ENCODE measurements around the gene CRYGC. TPM values are rescaled to one million over a fixed set of nuclear protein-coding genes. Genes with fewer than 3 reads are reported as not detected.
A peak's percentile ranks its signal among the peaks of the same experiment; 100 is the strongest.
"Not testable (repeated sequence)": the region's sequence is repeated elsewhere in the genome, so short reads cannot be mapped to it uniquely, and the experiment has no call there.

CRYGC gene
- total and polyA plus RNA-seq, 8 donors, result not detected

DNA sequence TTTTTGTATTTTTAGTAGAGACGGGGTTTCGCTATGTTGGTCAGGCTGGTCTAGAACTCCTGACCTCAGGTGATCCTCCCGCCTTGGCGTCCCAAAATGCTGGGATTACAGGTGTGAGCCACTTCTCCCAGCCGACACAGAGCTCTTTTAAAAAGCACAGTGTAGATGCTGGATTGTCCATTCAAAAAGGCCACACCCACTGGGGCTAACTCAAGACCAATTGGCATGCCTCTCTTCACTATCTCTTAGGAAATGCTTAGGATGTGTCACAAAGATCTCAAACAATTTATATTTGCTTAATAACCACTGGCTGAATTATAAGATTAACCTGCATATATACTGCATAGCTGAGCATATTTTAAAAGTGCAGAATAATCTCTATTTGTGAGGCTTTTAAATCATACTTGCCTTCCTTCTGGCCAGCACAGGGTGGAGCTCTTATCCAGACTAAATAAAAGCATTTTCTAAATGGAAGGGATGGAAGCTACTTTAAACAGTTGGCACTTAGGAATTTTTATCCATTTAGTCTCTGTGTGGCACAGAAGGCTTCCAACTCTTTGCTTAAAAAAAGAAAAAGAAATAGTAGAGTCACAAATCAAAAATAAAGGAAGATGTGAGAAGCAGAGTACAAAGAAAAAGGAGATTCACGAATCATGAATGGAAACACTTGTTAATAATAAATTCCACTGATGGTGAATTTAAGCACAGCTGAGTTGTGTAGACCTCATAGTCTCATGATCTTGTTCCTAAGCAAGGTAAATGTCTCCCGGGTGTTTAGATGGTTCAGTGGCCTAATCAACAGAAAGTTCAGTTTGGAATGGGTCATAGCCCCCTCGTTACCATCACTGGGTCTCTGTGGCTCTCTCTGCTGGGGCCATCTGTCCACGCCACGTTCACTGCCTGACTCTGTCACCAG lies 27.7 kb downstream of the CRYGC start:
- Histone ChIP-seq H3K4me1 (peaks cover 0 to 8% (median 3%) of the 10 kb centered on the region in 4 donors), H3K27ac (no peak overlapping the region), H3K9me3 (no peaks in the 10 kb centered on the region), H3K36me3 (no peaks in the 10 kb centered on the region), H3K4me3 (no peak overlapping the region), H3K27me3 (peaks cover 0 to 4% (median 0%) of the 10 kb centered on the region in 3 donors)
- DNase-seq, result peak in 1 of 2 donors; percentile 42
- 24 to 47% (median 34%) methylated on average over 10 of the region's 10 CpGs for WGBS, 5 donors
- TF ChIP-seq EP300 (IDR thresholded peaks at IDR 0.05) (no peak), POLR2A (IDR thresholded peaks at IDR 0.05) (no peak), POLR2AphosphoS5 (IDR thresholded peaks at IDR 0.05) (no peak)
- TF ChIP-seq, protein P1, sequence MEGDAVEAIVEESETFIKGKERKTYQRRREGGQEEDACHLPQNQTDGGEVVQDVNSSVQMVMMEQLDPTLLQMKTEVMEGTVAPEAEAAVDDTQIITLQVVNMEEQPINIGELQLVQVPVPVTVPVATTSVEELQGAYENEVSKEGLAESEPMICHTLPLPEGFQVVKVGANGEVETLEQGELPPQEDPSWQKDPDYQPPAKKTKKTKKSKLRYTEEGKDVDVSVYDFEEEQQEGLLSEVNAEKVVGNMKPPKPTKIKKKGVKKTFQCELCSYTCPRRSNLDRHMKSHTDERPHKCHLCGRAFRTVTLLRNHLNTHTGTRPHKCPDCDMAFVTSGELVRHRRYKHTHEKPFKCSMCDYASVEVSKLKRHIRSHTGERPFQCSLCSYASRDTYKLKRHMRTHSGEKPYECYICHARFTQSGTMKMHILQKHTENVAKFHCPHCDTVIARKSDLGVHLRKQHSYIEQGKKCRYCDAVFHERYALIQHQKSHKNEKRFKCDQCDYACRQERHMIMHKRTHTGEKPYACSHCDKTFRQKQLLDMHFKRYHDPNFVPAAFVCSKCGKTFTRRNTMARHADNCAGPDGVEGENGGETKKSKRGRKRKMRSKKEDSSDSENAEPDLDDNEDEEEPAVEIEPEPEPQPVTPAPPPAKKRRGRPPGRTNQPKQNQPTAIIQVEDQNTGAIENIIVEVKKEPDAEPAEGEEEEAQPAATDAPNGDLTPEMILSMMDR (IDR thresholded peaks at IDR 0.05), result no peak
- intact Hi-C loops (cut with DNase I; ENCODE audit: low total_unique reads), result no loop called here

DNA sequence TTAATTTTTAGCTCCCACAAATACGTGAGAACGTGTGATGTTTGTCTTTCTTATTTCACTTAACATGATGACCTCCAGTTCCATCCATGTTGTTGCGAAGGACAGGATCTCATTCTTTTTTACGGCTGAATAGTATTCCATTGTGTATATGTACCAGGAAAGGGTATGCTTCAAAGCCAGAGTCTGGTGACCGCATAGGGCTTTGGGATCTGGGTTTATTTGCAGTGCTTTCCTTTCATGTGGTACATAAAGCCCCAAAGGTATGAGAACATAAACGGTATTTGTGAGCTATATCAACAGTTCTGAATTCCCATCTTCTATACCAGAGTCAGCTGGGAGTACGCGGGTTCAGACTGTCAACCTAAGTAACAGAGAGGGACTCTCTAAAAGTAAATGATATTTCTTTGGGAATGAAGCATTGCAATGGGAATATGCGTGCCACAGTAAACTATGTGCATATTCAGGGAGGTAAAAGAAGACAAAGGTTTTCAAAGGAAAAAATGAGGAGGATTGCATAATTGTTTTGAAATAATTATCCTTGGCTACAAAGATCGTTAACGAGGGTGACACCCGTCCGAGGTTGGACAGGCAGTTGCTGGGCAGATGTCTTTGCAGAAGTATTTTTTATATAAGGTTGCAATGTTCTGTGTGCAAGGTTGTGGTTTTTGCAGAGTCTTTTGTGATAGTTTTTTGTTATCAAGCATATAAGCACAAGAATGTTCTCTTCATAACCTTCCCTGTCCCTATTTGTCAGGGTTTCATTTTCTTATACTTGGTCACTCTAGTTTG lies 29.8 kb downstream of the CRYGC start:
- TF ChIP-seq POLR2AphosphoS5 (IDR thresholded peaks at IDR 0.05), result no peak
- TF ChIP-seq, protein P1 (IDR thresholded peaks at IDR 0.05), result no peak
- TF ChIP-seq POLR2A (IDR thresholded peaks at IDR 0.05), result no peak
- no peak for TF ChIP-seq EP300 (IDR thresholded peaks at IDR 0.05)
- intact Hi-C loops (cut with DNase I; ENCODE audit: low total_unique reads), result no loop called here
- no peak for DNase-seq
- H3K9me3 ChIP-seq, result no peaks in the 10 kb centered on the region
- H3K4me3 ChIP-seq, result no peak overlapping the region
- H3K27ac ChIP-seq, result no peak overlapping the region
- H3K36me3 ChIP-seq, result no peaks in the 10 kb centered on the region
- WGBS, 5 donors, result 69 to 79% (median 71%) methylated on average over 13 of the region's 13 CpGs
- peaks cover 0 to 8% (median 3%) of the 10 kb centered on the region in 4 donors for H3K4me1 ChIP-seq
- no peaks in the 10 kb centered on the region for H3K27me3 ChIP-seq

DNA sequence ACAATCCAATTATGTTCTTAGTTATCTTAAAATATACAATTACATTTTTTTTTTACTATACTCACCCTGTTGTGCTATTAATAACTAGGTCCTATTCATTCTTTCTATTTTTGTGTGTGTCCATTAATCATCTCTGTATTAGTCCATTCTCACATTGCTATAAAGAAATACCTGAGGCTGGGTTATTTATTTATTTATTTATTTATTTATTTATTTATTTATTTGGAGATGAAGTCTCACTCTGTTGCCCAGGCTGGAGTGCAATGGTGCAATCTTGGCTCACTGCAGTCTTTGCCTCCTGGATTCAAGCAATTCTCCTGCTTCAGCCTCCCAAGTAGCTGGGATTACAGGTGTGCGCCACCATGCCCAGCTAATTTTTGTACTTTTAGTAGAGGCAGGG lies 30.9 kb downstream of the CRYGC start:
- intact Hi-C loops (cut with DNase I; ENCODE audit: low total_unique reads); H3K4me3 ChIP-seq; H3K27ac ChIP-seq; H3K4me1 ChIP-seq; DNase-seq; H3K27me3 ChIP-seq; H3K36me3 ChIP-seq; H3K9me3 ChIP-seq: not testable (repeated sequence)
- WGBS, 5 donors, result 94 to 100% (median 100%) methylated on average over 1 of the region's 1 CpG

DNA sequence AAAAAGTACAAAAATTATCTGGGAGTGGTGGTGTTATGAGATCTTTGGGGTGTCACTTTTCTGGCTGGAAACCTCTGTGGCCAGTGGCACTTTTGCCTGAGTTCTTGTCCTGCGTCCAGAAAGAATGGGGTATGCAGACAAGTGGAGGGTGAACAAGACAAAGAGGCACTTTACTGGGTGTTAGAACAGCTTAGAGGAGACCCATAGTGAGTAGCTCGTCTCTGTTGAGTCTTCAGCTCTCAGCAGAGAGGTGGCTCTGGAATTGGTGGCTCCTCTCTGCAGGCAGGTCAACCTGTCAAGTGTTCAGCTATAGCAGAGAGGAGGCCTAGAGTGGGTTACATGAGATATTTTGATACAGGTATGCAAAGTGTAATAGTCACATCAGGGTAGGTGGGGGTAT lies 31.4 kb downstream of the CRYGC start:
- no peak for DNase-seq
- no peak overlapping the region for H3K4me3 ChIP-seq
- no peaks in the 10 kb centered on the region for H3K36me3 ChIP-seq
- TF ChIP-seq POLR2A (IDR thresholded peaks at IDR 0.05) (no peak), EP300 (IDR thresholded peaks at IDR 0.05) (no peak), POLR2AphosphoS5 (IDR thresholded peaks at IDR 0.05) (no peak)
- TF ChIP-seq, protein P1 (IDR thresholded peaks at IDR 0.05), result no peak
- H3K9me3 ChIP-seq, result no peaks in the 10 kb centered on the region
- H3K27me3 ChIP-seq, result no peaks in the 10 kb centered on the region
- 53 to 89% (median 72%) methylated on average over 1 to 2 of the region's 2 CpGs for WGBS, 5 donors
- peaks cover 0 to 8% (median 3%) of the 10 kb centered on the region in 4 donors for H3K4me1 ChIP-seq
- H3K27ac ChIP-seq, result no peak overlapping the region
- intact Hi-C loops (cut with DNase I; ENCODE audit: low total_unique reads), result no loop called here

Measured in stomach (tissue), 9 donors.